GM21526 (cell line): Measurements from ENCODE around the gene UNC13B.
"Not testable (repeated sequence)": the region's sequence is repeated elsewhere in the genome, so short reads cannot be mapped to it uniquely, and the experiment has no call there.

ENCODE experiments used
- ATAC-seq: cut with Tn5 transposase; IDR thresholded peaks from one replicate; pipeline ENCODE4 v1.9.1; 2021; ENCODE audit warnings: moderate library complexity; ENCODE audit not compliant: unreplicated experiment, low FRiP score

UNC13B gene

GRCh38 chr9:35162605-35163315, 951 bp downstream of the UNC13B start:
- no peak for ATAC-seq

DNA sequence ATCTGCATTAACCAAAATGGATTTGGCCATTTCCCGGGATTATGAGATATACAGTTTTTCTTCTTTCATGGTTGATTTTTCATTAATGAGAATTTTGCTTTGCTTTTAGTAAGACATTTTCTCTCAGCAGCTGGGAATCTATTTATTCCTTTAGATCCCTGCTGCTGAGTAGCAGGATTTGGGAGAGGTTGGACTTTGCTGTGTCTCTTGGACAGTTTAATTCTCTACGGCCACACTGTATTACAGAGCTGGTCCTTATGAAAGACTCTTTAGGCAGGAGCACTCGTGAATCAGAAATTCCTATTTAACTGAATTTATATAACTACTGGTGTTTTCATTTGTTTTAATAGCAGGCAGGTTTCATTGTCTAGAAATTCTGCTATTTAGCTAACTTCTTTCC, 1.6 kb downstream of the UNC13B start:
- ATAC-seq: no peak

DNA sequence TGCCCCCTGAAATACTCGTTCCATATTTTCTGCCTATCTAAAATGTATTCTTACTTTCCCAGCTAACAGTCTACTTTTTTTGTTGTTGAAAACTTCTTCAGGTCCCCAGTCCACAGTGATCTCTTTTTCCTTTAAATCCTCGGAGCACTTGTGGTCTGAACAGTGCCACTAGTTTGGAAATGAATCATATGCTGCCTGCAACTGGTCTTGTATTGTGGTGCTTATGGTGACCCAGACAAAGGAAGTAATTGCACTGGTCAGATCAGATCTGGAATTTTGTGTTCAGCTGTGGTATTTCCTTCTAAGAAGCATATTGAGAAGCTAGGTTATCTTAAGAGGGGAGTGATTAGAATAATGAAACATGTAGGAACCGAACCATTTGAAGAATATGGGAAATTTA, 2.9 kb downstream of the UNC13B start:
- no peak for ATAC-seq

DNA sequence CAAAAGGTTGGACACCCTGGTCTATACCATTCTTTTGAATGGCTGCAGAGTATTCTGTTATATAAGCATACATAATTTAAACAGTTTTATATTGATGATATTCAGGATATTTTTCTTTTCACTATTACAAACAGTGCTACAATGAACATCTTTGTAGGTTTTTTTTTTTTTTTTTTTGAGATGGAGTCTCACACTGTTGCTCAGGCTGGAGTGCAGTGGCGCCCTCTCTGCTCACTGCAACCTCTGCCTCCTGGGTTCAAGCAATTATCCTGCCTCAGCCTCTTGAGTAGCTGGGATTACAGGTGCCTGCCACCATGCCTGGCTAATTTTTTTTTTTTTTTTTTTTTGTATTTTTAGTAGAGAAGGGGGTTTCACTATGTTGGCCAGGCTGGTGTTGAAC, 5.6 kb downstream of the UNC13B start:
- ATAC-seq: not testable (repeated sequence)

GRCh38 chr9:35168963-35169362, 7.2 kb downstream of the UNC13B start:
- no peak for ATAC-seq

- no peak for ATAC-seq
Observed at GRCh38 chr9:35172878-35173277, 11.1 kb downstream of the UNC13B start.

GRCh38 chr9:35177520-35177919, 15.7 kb downstream of the UNC13B start:
- no peak for ATAC-seq

DNA sequence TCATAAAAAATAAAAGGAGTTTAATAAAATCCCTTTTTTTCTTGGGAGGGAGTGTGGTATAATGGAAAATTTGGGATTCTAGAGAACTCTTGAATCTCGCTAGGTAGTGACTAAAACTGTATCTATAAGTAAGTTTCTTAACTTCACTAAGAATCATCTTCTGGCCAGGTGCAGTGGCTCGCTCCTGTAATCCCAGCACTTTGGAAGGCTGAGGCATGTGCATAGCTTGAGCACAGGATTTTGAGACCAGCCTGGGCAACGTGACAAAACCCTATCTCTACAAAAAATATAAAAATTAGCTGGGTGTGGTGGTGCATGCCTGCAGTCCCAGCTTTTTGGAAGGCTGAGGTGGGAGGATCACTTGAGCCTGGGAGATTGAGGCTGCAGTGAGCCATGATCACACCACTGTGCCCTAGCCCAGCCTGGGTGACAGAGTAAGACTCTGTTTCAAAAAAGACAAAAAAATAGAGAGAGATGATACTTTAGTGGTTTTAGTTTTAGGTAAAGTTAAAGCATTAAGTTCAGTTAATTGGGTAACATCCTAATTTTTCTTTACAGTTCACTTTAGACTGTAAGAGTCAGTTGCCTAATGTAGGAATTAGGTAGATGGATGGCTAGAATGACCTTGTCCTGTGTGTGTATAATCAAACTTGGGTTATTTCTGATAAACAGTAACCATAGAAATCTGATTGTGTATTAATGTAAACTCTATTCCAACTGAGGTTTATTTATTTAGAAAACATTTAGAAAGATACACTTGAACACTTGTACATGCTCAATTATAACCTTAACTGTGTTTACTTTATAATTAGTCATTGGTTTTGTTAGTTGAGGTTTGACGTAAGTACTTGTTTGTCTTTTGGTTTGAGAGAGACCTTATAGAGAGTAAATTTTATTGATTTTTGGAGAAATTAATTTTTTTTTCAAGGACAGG, 17.8 kb downstream of the UNC13B start:
- ATAC-seq: no peak

DNA sequence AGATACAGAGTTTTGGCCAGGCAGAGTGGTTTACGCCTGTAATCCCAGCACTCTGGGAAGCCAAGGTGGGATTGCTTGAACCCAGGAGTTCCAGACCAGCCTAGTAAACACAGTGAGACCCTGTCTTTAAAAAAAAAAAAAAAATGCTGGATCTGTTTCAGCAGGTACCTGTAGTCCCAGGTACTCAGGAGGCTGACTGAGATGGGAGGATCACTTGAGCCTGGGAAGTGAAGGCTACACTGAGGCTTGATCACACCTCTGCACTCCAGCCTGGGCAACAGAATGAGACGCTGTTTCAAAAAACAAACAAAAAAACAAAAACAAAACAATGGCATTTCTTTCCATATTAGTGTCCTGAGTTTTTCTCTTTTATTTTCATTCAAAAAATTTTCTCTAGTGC, 19.0 kb downstream of the UNC13B start:
- ATAC-seq: no peak

DNA sequence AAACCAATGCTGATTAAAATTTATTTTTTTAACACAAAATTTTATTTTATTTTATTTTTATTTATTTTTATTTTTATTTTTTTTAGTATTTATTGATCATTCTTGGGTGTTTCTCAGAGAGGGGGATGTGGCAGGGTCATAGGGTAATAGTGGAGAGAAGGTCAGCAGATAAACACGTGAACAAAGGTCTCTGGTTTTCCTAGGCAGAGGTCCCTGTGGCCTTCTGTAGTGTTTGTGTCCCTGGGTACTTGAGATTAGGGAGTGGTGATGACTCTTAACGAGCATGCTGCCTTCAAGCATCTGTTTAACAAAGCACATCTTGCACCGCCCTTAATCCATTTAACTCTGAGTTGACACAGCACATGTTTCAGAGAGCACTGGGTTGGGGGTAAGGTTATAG, 20.6 kb downstream of the UNC13B start:
- ATAC-seq: not testable (repeated sequence)

DNA sequence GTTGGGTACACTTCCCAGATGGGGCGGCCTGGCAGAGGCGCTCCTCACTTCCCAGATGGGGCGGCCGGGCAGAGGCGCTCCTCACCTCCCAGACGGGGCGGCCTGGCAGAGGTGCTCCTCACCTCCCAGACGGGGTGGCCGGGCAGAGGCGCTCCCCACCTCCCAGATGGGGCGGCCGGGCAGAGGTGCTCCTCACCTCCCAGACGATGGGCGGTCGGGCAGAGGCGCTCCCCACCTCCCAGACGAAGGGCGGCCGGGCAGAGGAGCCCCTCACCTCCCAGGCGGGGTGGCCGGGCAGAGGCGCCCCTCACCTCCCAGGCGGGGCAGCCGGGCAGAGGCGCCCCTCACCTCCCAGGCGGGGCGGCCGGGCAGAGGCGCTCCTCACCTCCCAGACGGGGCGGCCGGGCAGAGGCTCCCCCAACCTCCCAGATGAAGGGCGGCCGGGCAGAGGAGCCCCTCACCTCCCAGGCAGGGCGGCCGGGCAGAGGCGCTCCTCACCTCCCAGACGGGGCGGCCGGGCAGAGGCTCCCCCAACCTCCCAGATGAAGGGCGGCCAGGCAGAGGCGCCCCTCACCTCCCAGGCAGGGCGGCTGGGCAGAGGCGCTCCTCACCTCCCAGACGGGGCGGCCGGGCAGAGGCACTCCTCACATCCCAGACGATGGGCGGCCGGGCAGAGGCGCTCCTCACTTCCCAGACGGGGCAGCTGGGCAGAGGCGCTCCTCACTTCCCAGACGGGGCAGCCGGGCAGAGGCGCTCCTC, 21.4 kb downstream of the UNC13B start:
- not testable (repeated sequence) for ATAC-seq

DNA sequence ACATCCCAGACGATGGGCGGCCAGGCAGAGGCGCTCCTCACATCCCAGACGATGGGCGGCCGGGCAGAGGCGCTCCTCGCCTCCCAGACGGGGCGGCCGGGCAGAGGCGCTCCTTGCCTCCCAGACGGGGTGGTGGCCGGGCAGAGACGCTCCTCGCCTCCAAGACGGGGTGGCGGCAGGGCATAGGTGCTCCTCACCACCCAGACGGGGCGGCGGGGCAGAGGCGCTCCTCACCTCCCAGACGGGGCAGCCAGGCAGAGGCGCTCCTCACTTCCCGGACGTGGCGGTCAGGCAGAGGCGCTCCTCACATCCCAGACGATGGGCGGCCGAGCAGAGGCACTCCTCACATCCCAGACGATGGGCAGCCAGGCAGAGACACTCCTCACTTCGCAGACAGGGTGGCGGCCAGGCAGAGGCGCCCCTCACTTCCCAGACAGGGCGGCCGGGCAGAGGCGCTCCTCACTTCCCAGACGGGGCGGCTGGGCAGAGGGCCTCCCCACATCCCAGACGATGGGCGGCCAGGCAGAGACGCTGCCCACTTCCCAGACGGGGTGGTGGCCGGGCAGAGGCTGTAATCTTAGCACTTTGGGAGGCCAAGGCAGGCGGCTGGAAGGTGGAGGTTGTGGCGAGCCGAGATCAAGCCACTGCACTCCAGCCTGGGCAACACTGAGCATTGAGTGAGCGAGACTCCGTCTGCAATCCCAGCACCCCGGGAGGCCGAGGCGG, 22.1 kb downstream of the UNC13B start:
- ATAC-seq: not testable (repeated sequence)

DNA sequence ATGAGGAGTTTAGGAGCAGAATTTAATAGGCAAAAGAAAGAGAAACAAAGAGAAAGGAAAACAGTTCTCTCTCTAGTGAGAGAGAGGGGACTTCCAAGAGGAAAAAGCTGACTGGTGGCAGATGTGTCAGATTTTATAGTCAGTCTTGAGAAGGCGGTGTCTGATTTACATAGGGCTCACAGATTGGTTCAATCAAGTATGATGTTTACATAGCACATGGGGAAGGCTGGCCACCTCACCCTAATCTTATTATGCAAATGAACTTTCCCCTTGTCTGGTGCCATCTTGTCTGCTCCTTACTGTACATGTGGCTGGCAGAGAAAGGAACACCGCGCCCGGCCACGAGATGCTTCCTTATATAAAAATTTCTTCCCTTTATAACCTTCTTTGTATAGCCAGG, 24.7 kb downstream of the UNC13B start:
- ATAC-seq: no peak

DNA sequence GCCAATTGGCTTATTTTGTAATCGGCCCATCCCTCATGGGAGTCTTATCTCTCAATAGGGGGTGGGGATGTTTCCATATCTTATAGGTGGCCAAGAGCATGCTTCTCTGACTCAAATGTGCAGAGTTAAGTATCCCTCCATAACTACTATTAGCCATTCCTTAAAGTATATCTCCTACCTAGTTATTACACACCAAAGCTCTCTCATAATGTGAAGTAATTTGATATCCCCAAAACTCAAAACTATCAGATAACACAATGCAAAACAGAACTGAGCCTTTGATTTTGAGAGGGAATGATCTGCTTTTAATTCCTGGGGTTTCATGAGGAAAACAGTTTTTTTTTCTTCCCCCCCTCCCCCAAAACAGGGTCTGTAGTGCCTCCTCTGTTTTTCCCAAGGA, 28.4 kb downstream of the UNC13B start:
- no peak for ATAC-seq

GRCh38 chr9:35191105-35191504, 29.3 kb downstream of the UNC13B start:
- ATAC-seq: no peak

DNA sequence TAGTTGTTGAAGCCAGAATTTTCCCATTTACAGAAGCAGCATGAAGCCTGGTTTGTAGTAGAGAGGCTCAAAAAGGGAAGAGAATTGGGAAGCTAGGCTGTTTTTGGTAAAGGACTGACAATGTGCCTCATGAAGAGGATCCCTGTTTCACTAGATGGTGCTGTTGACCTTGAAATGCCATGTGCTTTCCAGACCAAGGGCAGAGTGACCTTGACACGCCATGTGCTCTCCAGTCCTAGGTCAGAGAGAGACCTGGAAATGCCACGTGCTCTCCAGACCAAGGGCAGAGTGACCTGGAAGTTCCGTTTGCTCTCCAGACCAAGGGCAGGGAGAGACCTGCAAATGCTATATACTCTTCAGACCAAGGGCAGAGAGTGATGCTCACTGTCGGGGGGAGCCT, 32.0 kb downstream of the UNC13B start:
- no peak for ATAC-seq

GRCh38 chr9:35195683-35196082, 33.9 kb downstream of the UNC13B start:
- no peak for ATAC-seq

DNA sequence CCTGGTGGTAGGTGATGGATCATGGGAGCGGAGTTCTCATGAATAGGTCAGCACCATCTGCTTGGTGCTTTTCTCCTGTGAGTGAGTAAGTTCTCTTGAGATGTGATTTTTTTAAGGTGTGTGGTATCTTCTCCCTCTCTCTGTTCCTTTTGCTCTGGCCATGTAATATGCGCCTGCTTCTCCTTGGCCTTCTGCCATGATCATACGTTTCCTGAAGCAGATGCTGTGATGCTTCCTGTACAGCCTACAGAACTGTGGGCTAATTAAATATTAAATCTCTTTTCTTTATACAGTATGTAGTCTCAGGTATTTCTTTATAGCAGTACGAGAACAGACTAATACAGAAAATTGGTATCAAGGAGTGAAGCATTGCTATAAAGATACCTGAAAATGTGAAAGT, 36.4 kb downstream of the UNC13B start:
- no peak for ATAC-seq

- ATAC-seq: no peak
Observed at GRCh38 chr9:35203528-35203927, 41.7 kb downstream of the UNC13B start.

GRCh38 chr9:35205340-35205739, 43.5 kb downstream of the UNC13B start:
- no peak for ATAC-seq
